ENCODE data around the gene MCU. TPM values are rescaled to one million over a fixed set of nuclear protein-coding genes. Genes with fewer than 3 reads are reported as not detected.
"Not testable (repeated sequence)": the region's sequence is repeated elsewhere in the genome, so short reads cannot be mapped to it uniquely, and the experiment has no call there.

The MCU gene
- polyA plus RNA-seq, 1 of the 3 experiments (the other 2 are of a cell fraction) = 20.6 TPM

DNA sequence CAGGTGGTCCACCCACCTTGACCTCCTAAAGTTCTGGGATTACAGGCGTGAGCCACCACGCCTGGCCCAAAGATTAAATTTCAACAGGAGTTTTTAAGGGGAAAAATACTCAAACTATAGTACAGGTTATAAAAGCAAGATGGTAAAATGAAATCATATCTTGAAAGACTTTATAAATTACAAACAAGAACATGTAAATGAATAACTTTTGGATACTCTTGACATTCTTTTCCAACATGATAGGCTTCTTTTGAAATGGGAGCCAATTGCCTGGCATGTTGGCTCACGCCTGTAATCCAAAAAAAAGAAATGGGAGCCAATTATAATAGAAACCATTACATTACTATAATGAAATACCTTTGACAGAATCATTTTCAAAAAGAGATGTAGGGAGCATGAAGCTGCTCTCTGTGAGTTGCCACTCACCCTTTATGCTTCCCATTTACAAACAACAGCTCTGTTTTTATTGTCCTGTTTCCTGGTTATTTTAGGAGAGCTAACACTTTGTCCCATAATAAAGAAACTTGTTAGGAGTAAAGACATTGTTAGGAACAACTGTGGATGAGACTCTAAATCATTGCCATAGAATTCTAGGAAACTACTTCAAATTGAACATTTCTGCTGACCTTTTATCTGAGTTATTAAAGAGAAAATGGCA, 24.6 kb upstream of the MCU start (continued):
- TF ChIP-seq, protein P1, sequence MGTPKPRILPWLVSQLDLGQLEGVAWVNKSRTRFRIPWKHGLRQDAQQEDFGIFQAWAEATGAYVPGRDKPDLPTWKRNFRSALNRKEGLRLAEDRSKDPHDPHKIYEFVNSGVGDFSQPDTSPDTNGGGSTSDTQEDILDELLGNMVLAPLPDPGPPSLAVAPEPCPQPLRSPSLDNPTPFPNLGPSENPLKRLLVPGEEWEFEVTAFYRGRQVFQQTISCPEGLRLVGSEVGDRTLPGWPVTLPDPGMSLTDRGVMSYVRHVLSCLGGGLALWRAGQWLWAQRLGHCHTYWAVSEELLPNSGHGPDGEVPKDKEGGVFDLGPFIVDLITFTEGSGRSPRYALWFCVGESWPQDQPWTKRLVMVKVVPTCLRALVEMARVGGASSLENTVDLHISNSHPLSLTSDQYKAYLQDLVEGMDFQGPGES (IDR thresholded peaks at IDR 0.05; ENCODE audit: low read depth, low read length) = no peak
- TF ChIP-seq GABPA (IDR thresholded peaks at IDR 0.05; ENCODE audit: low read depth) (no peak), RCOR1 (IDR thresholded peaks at IDR 0.05; ENCODE audit: low read length) (no peak)

DNA sequence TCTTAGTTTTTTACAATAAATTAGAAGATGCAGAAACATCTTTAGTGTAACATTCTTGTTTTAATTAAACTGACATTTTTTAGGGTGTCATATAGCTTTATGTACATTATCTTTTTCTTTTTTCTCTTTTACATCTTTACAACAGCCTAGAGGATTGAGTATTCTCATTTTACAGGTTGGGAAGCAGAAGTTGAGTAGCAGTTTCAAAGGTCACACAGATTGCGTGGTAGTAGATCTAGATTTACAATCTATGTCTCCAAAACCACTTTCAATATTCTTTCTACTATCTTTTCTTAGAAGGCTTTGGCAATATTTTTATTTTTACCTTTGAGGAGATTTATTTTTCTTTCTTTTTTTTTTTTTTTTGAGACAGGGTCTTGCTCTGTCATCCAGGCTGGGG, 18.7 kb upstream of the MCU start:
- Histone ChIP-seq H3K79me2 (ENCODE audit: insufficient read depth) (no peaks in the 10 kb centered on the region), H3K36me3 (replicated peaks in 1 of 2; ENCODE audit: control insufficient read depth in 1 of 2, insufficient read depth in 2 of 2, low read length in 1 of 2) (no peaks in the 10 kb centered on the region), H3K4me2 (no peak overlapping the region), H3K4me3 (ENCODE audit: low read depth in 2 of 2, low read length in 1 of 2) (no peak overlapping the region), H3K9me2 (no peaks in the 10 kb centered on the region), H3K27ac (ENCODE audit: low read depth in 2 of 2, low read length in 1 of 2) (no peak overlapping the region), H3F3A (replicated peaks; ENCODE audit: insufficient read depth) (peaks cover 3% of the 10 kb centered on the region), H3K9me3 (no peaks in the 10 kb centered on the region), H3K27me3 (ENCODE audit: insufficient read depth) (no peaks in the 10 kb centered on the region), H2AFZ (ENCODE audit: low read depth) (0 out of 2 replicates have a peak overlapping the region, but pooled peaks have one; percentile 24), H4K20me1 (ENCODE audit: insufficient read depth) (no peaks in the 10 kb centered on the region), H3K9ac (no peak overlapping the region), H3K4me1 (ENCODE audit: control insufficient read depth in 1 of 2, insufficient read depth in 2 of 2, low read depth in 1 of 2, low read length in 1 of 2) (no peaks in the 10 kb centered on the region)
- no peak for TF ChIP-seq SIN3A (IDR thresholded peaks at IDR 0.05; ENCODE audit: borderline replicate concordance, low read depth, low read length)
- TF ChIP-seq, protein P2, sequence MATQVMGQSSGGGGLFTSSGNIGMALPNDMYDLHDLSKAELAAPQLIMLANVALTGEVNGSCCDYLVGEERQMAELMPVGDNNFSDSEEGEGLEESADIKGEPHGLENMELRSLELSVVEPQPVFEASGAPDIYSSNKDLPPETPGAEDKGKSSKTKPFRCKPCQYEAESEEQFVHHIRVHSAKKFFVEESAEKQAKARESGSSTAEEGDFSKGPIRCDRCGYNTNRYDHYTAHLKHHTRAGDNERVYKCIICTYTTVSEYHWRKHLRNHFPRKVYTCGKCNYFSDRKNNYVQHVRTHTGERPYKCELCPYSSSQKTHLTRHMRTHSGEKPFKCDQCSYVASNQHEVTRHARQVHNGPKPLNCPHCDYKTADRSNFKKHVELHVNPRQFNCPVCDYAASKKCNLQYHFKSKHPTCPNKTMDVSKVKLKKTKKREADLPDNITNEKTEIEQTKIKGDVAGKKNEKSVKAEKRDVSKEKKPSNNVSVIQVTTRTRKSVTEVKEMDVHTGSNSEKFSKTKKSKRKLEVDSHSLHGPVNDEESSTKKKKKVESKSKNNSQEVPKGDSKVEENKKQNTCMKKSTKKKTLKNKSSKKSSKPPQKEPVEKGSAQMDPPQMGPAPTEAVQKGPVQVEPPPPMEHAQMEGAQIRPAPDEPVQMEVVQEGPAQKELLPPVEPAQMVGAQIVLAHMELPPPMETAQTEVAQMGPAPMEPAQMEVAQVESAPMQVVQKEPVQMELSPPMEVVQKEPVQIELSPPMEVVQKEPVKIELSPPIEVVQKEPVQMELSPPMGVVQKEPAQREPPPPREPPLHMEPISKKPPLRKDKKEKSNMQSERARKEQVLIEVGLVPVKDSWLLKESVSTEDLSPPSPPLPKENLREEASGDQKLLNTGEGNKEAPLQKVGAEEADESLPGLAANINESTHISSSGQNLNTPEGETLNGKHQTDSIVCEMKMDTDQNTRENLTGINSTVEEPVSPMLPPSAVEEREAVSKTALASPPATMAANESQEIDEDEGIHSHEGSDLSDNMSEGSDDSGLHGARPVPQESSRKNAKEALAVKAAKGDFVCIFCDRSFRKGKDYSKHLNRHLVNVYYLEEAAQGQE (IDR thresholded peaks at IDR 0.05; ENCODE audit: low read depth, low read length) = no peak
- TF ChIP-seq, protein P3, sequence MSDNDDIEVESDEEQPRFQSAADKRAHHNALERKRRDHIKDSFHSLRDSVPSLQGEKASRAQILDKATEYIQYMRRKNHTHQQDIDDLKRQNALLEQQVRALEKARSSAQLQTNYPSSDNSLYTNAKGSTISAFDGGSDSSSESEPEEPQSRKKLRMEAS (IDR thresholded peaks at IDR 0.05; ENCODE audit: low read depth) = no peak
- POLR2A ChIA-PET = no interaction called here
- CTCF ChIA-PET = no interaction called here
- no peak for DNase-seq
- 97% methylated on average over 1 of the region's 1 CpG for WGBS (ENCODE audit: low lambda C conversion rate)

DNA sequence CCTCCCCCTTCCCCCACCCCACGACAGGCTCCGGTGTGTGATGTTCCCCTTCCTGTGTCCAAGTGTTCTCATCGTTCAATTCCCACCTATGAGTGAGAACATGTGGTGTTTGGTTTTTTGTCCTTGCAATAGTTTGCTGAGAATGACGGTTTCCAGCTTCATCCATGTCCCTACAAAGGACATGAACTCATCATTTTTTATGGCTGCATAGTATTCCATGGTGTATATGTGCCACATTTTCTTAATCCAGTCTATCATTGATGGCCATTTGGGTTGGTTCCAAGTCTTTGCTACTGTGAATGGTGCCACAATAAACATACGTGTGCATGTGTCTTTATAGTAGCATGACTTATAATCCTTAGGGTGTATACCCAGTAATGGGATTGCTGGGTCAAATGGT, 17.8 kb upstream of the MCU start:
- DNase-seq; H3K9me3 ChIP-seq; H3K27me3 ChIP-seq (ENCODE audit: insufficient read depth); H3K79me2 ChIP-seq (ENCODE audit: insufficient read depth); H3K9ac ChIP-seq; H3K9me2 ChIP-seq; H4K20me1 ChIP-seq (ENCODE audit: insufficient read depth); H3K27ac ChIP-seq (ENCODE audit: low read depth in 2 of 2, low read length in 1 of 2); H3F3A ChIP-seq (replicated peaks; ENCODE audit: insufficient read depth); H3K4me3 ChIP-seq (ENCODE audit: low read depth in 2 of 2, low read length in 1 of 2); CTCF ChIA-PET; H2AFZ ChIP-seq (ENCODE audit: low read depth); H3K4me2 ChIP-seq; H3K4me1 ChIP-seq (ENCODE audit: control insufficient read depth in 1 of 2, insufficient read depth in 2 of 2, low read depth in 1 of 2, low read length in 1 of 2); H3K36me3 ChIP-seq (replicated peaks in 1 of 2; ENCODE audit: control insufficient read depth in 1 of 2, insufficient read depth in 2 of 2, low read length in 1 of 2); POLR2A ChIA-PET: not testable (repeated sequence)
- WGBS (ENCODE audit: low lambda C conversion rate) = 88% methylated on average over 5 of the region's 5 CpGs

Data from SK-N-SH (cell line).